Raji (cell line): ENCODE data around the gene KDF1.

Experiments
- POLR2A ChIP-seq: IDR thresholded peaks from 2 replicates; pipeline ENCODE4 v1.6.1; 2011; ENCODE audit warnings: low read depth, low read length, control low read depth; ENCODE audit not compliant: insufficient read depth

KDF1 gene

DNA sequence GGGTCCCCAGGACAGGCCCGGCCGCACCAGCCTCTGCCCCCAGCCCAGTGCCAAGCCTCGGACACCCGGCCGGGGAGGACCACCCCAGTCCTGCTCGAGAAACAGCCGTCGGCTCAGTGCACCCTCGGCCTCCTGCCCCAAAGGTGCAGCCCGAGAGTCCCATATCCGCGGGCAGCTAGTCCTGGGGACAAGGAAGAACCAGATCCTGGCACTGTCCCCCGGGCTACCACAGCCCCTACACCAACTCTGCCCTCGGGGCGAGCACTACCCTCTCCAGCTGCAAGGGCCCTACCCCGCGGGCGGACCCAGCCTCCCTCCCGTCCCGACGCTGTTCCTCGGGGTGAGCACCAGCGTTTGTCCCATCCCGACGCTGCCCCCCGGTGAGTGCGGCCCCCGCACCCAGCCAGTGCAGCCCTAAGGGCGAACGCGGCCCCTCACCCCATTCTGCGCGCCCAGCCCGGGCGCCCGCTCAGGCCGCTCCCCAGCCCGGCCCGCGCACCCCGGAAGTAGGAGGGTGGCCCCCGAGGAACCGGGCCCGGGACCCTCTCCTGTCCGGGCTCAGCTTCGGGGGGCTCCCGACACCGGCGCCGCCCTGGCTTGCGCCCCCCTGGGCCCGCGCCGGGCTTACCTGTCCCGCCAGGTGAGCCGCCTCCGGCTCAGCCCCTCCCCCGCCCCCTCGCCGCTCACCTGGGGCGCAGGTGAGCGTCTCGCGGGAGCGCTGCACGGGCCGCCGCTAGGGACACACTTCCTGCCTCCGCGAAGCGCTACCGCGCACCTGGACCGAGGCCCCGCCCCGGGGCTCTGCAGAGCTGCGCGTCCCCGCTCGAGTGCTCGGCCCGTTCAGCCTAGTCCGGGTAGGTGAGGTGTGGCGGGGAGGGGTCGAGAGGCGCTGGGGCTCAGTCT is at the start of gene KDF1:
Gene KDF1 (minus strand): TSS at position 747 of the 903 bp plus-strand sequence. CDS start 8,088 bp downstream, outside the sequence.
- no peak for TF ChIP-seq POLR2A

DNA sequence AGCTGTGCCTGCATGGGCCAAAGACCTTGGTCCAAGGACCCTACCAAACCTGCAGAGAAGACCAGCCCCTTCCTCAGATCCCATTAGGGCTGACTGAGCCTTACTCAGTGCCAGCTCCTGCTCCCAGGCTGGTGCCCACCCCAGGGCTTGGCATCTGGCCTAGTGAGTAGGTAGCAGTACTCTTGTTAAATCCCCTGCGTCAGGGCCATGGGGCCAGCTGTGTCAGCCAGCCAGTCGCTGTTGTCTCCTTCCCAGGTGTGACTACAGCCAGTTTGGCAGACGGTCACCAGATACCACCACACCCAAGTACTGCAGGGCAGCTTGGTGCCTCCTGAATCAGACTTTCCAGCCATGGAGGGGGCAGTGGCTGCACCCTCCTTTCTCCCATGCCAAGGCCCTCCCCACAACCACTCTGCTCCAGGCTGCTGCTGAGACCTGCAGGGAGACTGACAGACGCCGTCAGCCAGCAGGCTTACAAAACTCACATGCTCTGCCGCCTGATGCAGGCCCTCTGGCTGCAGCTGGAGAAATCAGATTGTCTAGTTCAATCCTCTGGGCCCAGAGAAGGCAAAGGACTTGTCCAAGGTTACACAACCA is 49.4 kb upstream of the KDF1 start:
- TF ChIP-seq POLR2A = no peak

GRCh38 chr1:27007909-27008582 is 47.8 kb upstream of the KDF1 start:
- TF ChIP-seq POLR2A = no peak

DNA sequence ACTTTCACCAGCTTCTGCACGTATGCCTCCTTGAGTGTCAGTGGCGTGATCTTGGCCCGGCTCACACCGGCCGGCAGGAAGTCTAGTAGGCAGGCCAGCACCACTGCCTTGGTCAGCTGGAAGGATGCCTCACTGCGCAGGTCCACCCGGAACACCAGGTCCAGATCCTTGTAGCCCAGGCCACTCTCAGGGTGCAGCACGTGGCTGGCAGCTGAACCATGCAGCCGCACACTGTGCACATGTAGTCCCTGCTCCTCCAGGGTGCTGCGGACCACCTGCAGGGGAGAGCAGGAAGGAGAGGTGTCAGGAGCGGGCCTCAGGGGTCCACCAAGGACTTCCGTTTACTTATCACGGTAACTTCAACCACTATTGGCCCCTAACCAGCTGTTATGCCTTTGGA is 46.4 kb upstream of the KDF1 start:
- TF ChIP-seq POLR2A = no peak

- no peak for TF ChIP-seq POLR2A
Observed at GRCh38 chr1:27005648-27006496, 45.6 kb upstream of the KDF1 start.

- TF ChIP-seq POLR2A = no peak
Observed at GRCh38 chr1:27005166-27005530, 44.9 kb upstream of the KDF1 start.

GRCh38 chr1:27004471-27005165 is 44.4 kb upstream of the KDF1 start:
- no peak for TF ChIP-seq POLR2A

DNA sequence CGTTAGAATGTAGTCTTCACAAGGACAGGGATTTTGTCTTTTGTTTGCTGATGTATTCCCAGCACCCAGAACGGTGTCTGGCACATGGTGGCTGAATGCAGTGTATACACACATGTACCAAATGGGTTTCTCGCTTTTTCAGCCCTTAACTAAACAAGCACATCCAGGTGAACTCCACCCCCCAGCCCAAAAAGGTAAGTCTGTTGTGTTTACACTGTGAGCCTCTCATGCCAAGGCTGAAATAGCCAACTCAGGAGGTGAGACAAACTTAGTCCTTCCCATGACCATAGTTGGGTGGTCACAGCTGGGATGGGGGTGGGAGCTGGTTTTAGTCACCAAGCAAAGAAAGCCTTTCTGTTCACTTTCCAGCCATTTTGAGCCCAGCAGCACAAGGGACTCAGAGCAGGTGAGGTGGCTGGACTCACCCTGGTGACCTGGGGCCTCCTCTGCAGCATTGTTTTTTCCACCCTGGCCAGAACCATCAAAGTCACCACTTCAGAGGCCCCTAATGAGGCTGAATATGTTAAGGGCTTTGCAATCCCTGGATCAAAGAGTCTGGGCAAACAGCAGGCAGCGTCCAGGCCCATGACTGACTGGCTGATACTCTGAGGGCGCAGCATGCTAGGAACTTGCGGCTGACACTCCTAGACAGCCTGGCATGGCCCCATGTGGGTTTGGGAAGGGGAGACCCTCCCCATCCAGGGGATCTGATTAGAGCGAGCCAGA is 43.6 kb upstream of the KDF1 start:
- no peak for TF ChIP-seq POLR2A

DNA sequence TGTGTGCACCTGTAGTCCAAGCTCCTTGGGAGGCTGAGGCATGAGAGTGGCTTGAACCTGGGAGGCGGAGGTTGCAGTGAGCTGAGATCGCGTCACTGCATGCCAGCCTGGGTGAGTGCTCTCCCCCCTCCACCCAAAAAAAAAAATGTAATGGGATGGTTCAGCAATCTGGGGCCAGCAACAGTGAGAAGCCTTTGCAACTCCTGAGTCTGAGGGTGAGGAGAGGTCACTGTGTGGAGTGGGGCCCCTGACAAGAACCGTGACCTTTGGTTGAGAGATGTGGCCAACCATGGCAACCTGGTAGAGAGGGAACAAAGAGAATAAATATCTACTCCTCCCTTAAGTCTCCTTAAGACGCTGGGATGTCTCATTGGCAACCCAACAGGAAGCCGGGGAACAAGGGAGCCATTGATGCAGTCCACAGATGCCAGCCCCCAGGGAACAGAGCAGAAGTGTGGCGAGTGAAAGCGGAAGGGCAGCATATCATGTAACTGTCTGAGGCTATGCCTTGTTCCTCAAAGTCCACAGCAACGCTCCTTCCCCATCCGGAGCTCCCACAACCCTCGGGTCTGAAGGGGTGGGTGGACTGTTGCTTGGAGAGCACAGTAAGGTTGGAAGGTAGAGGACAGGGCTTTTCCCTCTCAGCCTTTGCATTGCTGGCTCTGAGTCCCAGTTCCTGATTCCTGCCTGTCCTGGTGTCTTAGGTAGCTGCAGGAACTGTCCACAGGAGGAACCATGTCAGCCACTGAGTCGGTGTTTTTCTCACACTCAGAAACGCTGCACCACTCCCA is 41.5 kb upstream of the KDF1 start:
- TF ChIP-seq POLR2A = no peak

GRCh38 chr1:27000817-27001460 is 40.7 kb upstream of the KDF1 start:
- no peak for TF ChIP-seq POLR2A

GRCh38 chr1:27000090-27000816 is 40.0 kb upstream of the KDF1 start:
- no peak for TF ChIP-seq POLR2A

DNA sequence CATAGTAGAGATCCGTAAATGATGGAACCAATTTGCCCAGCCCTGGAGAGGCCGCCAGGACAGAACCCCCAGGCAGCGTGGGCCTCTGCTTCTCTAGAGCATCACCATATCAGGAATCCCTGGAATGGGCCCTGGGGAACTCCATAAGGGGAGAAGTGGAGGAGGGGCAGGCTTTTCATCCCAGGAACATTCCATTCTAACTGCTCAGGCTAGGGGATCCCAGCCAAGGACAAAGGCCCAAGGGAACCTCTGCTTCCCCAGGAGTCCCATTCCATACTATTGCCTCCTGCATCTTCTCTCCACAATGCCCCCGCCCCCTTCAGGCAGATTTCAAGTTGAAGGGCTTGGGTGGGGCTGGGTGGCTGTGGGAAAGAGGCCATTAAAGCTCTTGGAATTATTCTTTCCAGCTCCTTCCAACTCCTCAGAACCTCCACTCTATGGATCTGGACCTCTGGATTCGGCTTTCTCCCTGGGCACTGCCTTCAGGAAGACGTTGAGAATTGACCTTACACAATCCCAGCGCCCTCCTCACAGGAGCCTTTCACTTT is 39.2 kb upstream of the KDF1 start:
- no peak for TF ChIP-seq POLR2A
